RPMI8226 (cell line): ENCODE measurements around the gene NFX1.
A peak's percentile ranks its signal among the peaks of the same experiment; 100 is the strongest.

Source experiments
- DNase-seq: peaks from one replicate; pipeline ENCODE4 v3.0.0-alpha.2; 2015

The NFX1 gene

GRCh38 chr9:33267151-33267767 is 23.1 kb upstream of the NFX1 start:
- no peak for DNase-seq

- no peak for DNase-seq
Measured at GRCh38 chr9:33270146-33270545, 20.2 kb upstream of the NFX1 start.

- DNase-seq = no peak
Measured at GRCh38 chr9:33272061-33272460, 18.3 kb upstream of the NFX1 start.

GRCh38 chr9:33273266-33273971 is 16.9 kb upstream of the NFX1 start:
- no peak for DNase-seq

- no peak for DNase-seq
Measured at GRCh38 chr9:33273972-33274328, 16.4 kb upstream of the NFX1 start.

GRCh38 chr9:33277484-33277883 is 12.8 kb upstream of the NFX1 start:
- DNase-seq = no peak

- DNase-seq = no peak
Measured at GRCh38 chr9:33285502-33285901, 4.8 kb upstream of the NFX1 start.

- peak; percentile 81 for DNase-seq
Measured at GRCh38 chr9:33287087-33287490, 3.2 kb upstream of the NFX1 start.

- DNase-seq = no peak
Measured at GRCh38 chr9:33288235-33288634, 2.1 kb upstream of the NFX1 start.

- DNase-seq = no peak
Measured at GRCh38 chr9:33288828-33289483, 1.4 kb upstream of the NFX1 start.

- DNase-seq = no peak
Measured at GRCh38 chr9:33289496-33289895, 820 bp upstream of the NFX1 start.

GRCh38 chr9:33289936-33290246 is 425 bp upstream of the NFX1 start:
- DNase-seq = no peak

- DNase-seq = no peak
Measured at GRCh38 chr9:33291031-33291397, 698 bp downstream of the NFX1 start.

GRCh38 chr9:33291901-33292300 is 1.6 kb downstream of the NFX1 start:
- no peak for DNase-seq

GRCh38 chr9:33293782-33294181 is 3.5 kb downstream of the NFX1 start:
- DNase-seq = no peak

GRCh38 chr9:33294670-33295432 is 4.5 kb downstream of the NFX1 start:
- DNase-seq = no peak

GRCh38 chr9:33295571-33295970 is 5.3 kb downstream of the NFX1 start:
- no peak for DNase-seq

- peak; percentile 94 for DNase-seq
Measured at GRCh38 chr9:33297432-33297831, 7.1 kb downstream of the NFX1 start.

- DNase-seq = no peak
Measured at GRCh38 chr9:33300546-33300945, 10.2 kb downstream of the NFX1 start.

- no peak for DNase-seq
Measured at GRCh38 chr9:33304362-33304761, 14.0 kb downstream of the NFX1 start.

- DNase-seq = no peak
Measured at GRCh38 chr9:33306037-33306436, 15.7 kb downstream of the NFX1 start.

GRCh38 chr9:33307067-33307466 is 16.8 kb downstream of the NFX1 start:
- no peak for DNase-seq

GRCh38 chr9:33309903-33310302 is 19.6 kb downstream of the NFX1 start:
- DNase-seq = no peak

- no peak for DNase-seq
Measured at GRCh38 chr9:33310748-33311147, 20.4 kb downstream of the NFX1 start.
